Neural progenitor cell (in vitro differentiated cells): ENCODE measurements around the gene ZNF560. TPM values are rescaled to one million over a fixed set of nuclear protein-coding genes. Genes with fewer than 3 reads are reported as not detected.

ENCODE experiments used
- DNase-seq: peaks from one replicate; pipeline ENCODE4 v3.0.0-alpha.2; 2016; ENCODE audit warnings: low spot score
- H2AFZ ChIP-seq: fragments of 200-600 bp; sonication (generic); replicated peaks from 2 replicates; pipeline ENCODE4 v1.6.1; 2016; ENCODE audit warnings: antibody characterized with exemption
- H3F3A ChIP-seq: fragments of 200-600 bp; sonication (generic); 2 replicates; pipeline ENCODE4 v1.6.1; 2016; ENCODE audit warnings: antibody characterized with exemption, low read depth
- H3K27ac ChIP-seq: fragments of 200-600 bp; sonication (generic); 2 replicates; pipeline ENCODE4 v1.5.1; 2016; ENCODE audit warnings: mild to moderate bottlenecking
- H3K27me3 ChIP-seq: fragments of 200-600 bp; sonication (generic); 2 replicates; pipeline ENCODE4 v1.6.1; 2016; ENCODE audit warnings: mild to moderate bottlenecking, moderate library complexity
- H3K36me3 ChIP-seq: fragments of 200-600 bp; sonication (generic); 2 replicates; pipeline ENCODE4 v1.5.1; 2016
- H3K4me1 ChIP-seq: fragments of 200-600 bp; sonication (generic); 2 replicates; pipeline ENCODE4 v1.6.1; 2016; ENCODE audit warnings: mixed run types
- H3K4me2 ChIP-seq: fragments of 200-600 bp; sonication (generic); 2 replicates; pipeline ENCODE4 v1.6.1; 2016
- H3K4me3 ChIP-seq: fragments of 200-600 bp; sonication (generic); 2 replicates; pipeline ENCODE4 v1.5.1; 2016
- H3K79me2 ChIP-seq: fragments of 200-600 bp; sonication (generic); 2 replicates; pipeline ENCODE4 v1.6.1; 2016; ENCODE audit warnings: low read depth
- H3K9ac ChIP-seq: fragments of 200-600 bp; sonication (generic); 2 replicates; pipeline ENCODE4 v1.6.1; 2016
- H3K9me3 ChIP-seq: fragments of 200-600 bp; sonication (generic); 2 replicates; pipeline ENCODE4 v1.5.1; 2016; ENCODE audit warnings: low read depth
- H4K20me1 ChIP-seq: fragments of 200-600 bp; sonication (generic); 2 replicates; pipeline ENCODE4 v1.6.1; 2016; ENCODE audit warnings: low read depth
- H3K27ac Mint-ChIP-seq: 3 replicates; pipeline ENCODE4 v1.8.0; 2021; ENCODE audit warnings: mixed read lengths
- H3K27me3 Mint-ChIP-seq: 2 replicates; pipeline ENCODE4 v1.8.0; 2022; ENCODE audit warnings: low read depth, mild to moderate bottlenecking, inconsistent platforms, moderate library complexity, mixed read lengths; ENCODE audit not compliant: insufficient read depth
- H3K36me3 Mint-ChIP-seq: 3 replicates; pipeline ENCODE4 v1.8.0; 2021; ENCODE audit warnings: mixed read lengths
- H3K4me1 Mint-ChIP-seq: 3 replicates; pipeline ENCODE4 v1.8.0; 2021; ENCODE audit warnings: mixed read lengths
- H3K4me3 Mint-ChIP-seq: 3 replicates; pipeline ENCODE4 v1.8.0; 2021; ENCODE audit warnings: mild to moderate bottlenecking, moderate library complexity, mixed read lengths
- H3K9me3 Mint-ChIP-seq: 3 replicates; pipeline ENCODE4 v1.8.0; 2020; ENCODE audit warnings: mixed read lengths
- EZH2 ChIP-seq: fragments of 200-600 bp; sonication (generic); IDR thresholded peaks from 2 replicates; pipeline ENCODE4 v1.6.1; 2017; ENCODE audit warnings: antibody characterized with exemption, mild to moderate bottlenecking, moderate library complexity
- EZH2phosphoT487 ChIP-seq: fragments of 200-600 bp; sonication (generic); IDR thresholded peaks from 2 replicates; pipeline ENCODE4 v1.6.1; 2017; ENCODE audit warnings: antibody characterized with exemption
- total RNA-seq: library from RNA; depleted of rRNA; stranded (reverse); fragments of >200 nt; gene quantifications from 2 replicates; pipeline ENCODE4 v1.2.3, GENCODE V29; 2015; ENCODE audit warnings: low replicate concordance
- TF ChIP-seq, protein P1 (sequence below): fragments of 200-600 bp; sonication (generic); IDR thresholded peaks from 2 replicates; pipeline ENCODE4 v1.5.1; 2017; ENCODE audit warnings: antibody characterized with exemption, mild to moderate bottlenecking

Gene ZNF560
- total RNA-seq, 1 donor from 2014 or later: not detected

DNA sequence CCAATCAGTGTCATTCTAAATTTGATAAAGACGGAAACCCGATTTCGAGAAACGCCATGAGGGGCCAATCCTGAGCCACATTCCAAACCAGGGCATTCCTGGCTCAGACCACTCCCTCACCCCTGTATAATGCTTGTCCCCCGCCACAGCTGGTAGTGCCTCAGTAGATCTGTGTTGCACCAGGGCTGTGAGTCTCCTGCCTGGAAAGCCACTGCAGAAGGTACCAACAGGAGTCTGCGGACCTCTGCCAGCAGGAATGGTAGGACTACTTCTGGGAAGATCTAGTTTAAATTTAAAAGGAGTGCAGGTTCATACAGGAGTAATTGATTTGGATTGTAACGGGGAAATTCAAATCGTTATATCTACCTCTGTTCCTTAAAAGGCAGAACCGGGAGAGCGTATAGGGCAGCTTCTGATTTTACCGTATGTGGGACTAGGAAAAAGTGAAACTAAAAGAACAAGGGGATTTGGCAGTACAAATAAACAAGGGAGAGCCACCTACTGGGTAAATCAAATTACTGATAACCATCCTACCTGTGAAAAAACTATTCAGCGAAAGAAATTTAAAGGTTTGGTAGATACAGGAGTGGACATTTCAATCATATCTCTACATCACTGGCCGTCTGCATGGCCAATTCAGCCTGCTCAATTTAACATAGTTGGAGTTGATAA lies 42.3 kb downstream of the ZNF560 start:
- no peak overlapping the region for H3K4me2 ChIP-seq
- no peak overlapping the region for H2AFZ ChIP-seq
- peaks cover 7% of the 10 kb centered on the region for H3K36me3 Mint-ChIP-seq
- no peak overlapping the region for H3K27ac ChIP-seq
- no peak overlapping the region for H3K27ac Mint-ChIP-seq
- H3K9me3 Mint-ChIP-seq: peaks cover 71% of the 10 kb centered on the region
- H3K79me2 ChIP-seq: no peaks in the 10 kb centered on the region
- H3K4me1 Mint-ChIP-seq: no peaks in the 10 kb centered on the region
- H3K4me3 Mint-ChIP-seq: no peak overlapping the region
- H3K4me3 ChIP-seq: no peak overlapping the region
- H3K4me1 ChIP-seq: no peaks in the 10 kb centered on the region
- no peak for TF ChIP-seq EZH2phosphoT487
- H3K9me3 ChIP-seq: peaks cover 53% of the 10 kb centered on the region
- H4K20me1 ChIP-seq: no peaks in the 10 kb centered on the region
- H3F3A ChIP-seq: no peaks in the 10 kb centered on the region
- H3K27me3 ChIP-seq: no peaks in the 10 kb centered on the region
- no peaks in the 10 kb centered on the region for H3K36me3 ChIP-seq
- no peaks in the 10 kb centered on the region for H3K27me3 Mint-ChIP-seq
- no peak for DNase-seq
- no peak overlapping the region for H3K9ac ChIP-seq

DNA sequence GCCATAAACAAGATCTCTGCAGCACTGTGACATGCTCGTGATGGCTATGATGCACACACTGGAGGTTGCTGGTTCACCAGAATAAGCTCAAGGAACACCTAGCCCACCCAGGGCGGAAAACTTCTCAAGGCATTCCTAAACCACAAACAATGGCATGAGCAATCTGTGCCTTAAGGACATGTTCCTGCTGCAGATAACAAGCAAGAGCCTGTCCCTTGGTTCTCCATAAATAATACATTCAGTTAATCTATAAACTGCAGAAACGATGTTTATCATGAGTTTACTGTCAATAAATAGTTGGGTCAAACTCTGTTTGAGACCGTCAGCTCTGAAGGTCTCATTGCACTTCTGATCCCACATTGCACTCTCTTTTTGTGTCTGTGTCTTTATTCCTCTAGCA lies 44.5 kb downstream of the ZNF560 start:
- Histone ChIP-seq H3K36me3 (no peaks in the 10 kb centered on the region), H3F3A (peaks cover 2% of the 10 kb centered on the region), H3K9ac (no peak overlapping the region), H3K4me3 (no peak overlapping the region), H3K4me1 (no peaks in the 10 kb centered on the region), H3K79me2 (no peaks in the 10 kb centered on the region), H3K27ac (no peak overlapping the region), H3K4me2 (no peak overlapping the region), H3K9me3 (peaks cover 67% of the 10 kb centered on the region), H4K20me1 (no peaks in the 10 kb centered on the region), H3K27me3 (no peaks in the 10 kb centered on the region), H2AFZ (no peak overlapping the region)
- H3K9me3 Mint-ChIP-seq: peaks cover 72% of the 10 kb centered on the region
- DNase-seq: no peak
- H3K4me1 Mint-ChIP-seq: no peaks in the 10 kb centered on the region
- TF ChIP-seq, protein P1, sequence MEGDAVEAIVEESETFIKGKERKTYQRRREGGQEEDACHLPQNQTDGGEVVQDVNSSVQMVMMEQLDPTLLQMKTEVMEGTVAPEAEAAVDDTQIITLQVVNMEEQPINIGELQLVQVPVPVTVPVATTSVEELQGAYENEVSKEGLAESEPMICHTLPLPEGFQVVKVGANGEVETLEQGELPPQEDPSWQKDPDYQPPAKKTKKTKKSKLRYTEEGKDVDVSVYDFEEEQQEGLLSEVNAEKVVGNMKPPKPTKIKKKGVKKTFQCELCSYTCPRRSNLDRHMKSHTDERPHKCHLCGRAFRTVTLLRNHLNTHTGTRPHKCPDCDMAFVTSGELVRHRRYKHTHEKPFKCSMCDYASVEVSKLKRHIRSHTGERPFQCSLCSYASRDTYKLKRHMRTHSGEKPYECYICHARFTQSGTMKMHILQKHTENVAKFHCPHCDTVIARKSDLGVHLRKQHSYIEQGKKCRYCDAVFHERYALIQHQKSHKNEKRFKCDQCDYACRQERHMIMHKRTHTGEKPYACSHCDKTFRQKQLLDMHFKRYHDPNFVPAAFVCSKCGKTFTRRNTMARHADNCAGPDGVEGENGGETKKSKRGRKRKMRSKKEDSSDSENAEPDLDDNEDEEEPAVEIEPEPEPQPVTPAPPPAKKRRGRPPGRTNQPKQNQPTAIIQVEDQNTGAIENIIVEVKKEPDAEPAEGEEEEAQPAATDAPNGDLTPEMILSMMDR: no peak
- TF ChIP-seq EZH2: no peak
- no peak for TF ChIP-seq EZH2phosphoT487
- H3K27me3 Mint-ChIP-seq: no peaks in the 10 kb centered on the region
- H3K4me3 Mint-ChIP-seq: no peak overlapping the region
- H3K27ac Mint-ChIP-seq: no peak overlapping the region
- H3K36me3 Mint-ChIP-seq: no peaks in the 10 kb centered on the region

DNA sequence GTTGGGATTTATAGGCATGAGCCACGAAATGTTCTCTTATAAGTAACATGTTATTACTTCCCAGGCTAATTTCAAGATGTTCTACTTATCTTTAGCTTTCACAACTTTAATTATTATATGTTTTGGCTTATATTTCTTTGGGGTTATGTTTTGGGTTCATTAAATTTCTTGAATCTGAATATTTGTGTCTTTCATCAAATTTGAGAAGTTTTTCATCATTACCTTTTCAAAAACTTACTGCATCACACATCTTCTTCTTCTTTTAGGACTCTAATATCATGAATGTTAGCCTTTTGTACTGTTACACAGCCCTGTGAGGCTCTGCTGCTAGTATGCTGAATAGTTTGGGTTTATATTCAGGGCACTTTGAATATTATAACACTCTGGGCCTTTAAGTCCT lies 53.4 kb downstream of the ZNF560 start:
- H3K27ac ChIP-seq: no peak overlapping the region
- Mint-ChIP-seq H3K4me3 (no peak overlapping the region), H3K36me3 (peaks cover 26% of the 10 kb centered on the region), H3K27ac (no peak overlapping the region), H3K27me3 (peaks cover 2% of the 10 kb centered on the region), H3K4me1 (no peaks in the 10 kb centered on the region), H3K9me3 (peaks cover 76% of the 10 kb centered on the region)
- H4K20me1 ChIP-seq: no peaks in the 10 kb centered on the region
- H3K9ac ChIP-seq: no peak overlapping the region
- no peaks in the 10 kb centered on the region for H3K79me2 ChIP-seq
- no peak overlapping the region for H3K4me2 ChIP-seq
- no peaks in the 10 kb centered on the region for H3K4me1 ChIP-seq
- no peaks in the 10 kb centered on the region for H3K27me3 ChIP-seq
- peaks cover 8% of the 10 kb centered on the region for H3K36me3 ChIP-seq
- no peaks in the 10 kb centered on the region for H3F3A ChIP-seq
- peaks cover 34% of the 10 kb centered on the region for H3K9me3 ChIP-seq
- no peak for DNase-seq
- H2AFZ ChIP-seq: no peak overlapping the region
- H3K4me3 ChIP-seq: no peak overlapping the region
- TF ChIP-seq, protein P1: no peak
- TF ChIP-seq EZH2phosphoT487: no peak
- TF ChIP-seq EZH2: no peak

DNA sequence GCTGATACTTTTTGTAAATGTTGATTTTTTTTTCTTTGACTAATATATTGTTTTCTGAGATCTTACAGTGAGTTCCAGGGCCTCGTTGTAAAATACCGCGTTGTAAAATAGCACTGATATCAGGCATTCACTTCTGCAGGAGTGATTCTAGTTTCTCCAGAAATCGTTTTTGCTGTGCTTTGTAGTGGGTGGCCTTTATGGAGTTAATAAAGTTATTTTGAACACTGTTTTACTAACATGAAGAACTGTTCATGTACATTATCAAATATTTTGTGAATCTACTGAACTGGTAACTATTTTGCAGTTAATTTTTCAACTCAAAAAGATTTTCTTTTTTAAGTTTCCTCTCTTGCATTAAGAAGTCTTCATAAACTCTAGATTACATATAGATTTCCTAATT lies 62.1 kb downstream of the ZNF560 start:
- Histone ChIP-seq H3K9me3 (peaks cover 3% of the 10 kb centered on the region), H3K4me3 (peak overlapping the region; percentile 70), H3K4me1 (peaks cover 7% of the 10 kb centered on the region), H2AFZ (no peak overlapping the region), H3K36me3 (peaks cover 22% of the 10 kb centered on the region), H4K20me1 (no peaks in the 10 kb centered on the region), H3K4me2 (peak overlapping the region; percentile 92), H3K27me3 (no peaks in the 10 kb centered on the region), H3K9ac (no peak overlapping the region), H3K27ac (no peak overlapping the region), H3K79me2 (peaks cover 38% of the 10 kb centered on the region), H3F3A (no peaks in the 10 kb centered on the region)
- DNase-seq: no peak
- peaks cover 3% of the 10 kb centered on the region for H3K27me3 Mint-ChIP-seq
- peaks cover 35% of the 10 kb centered on the region for H3K36me3 Mint-ChIP-seq
- peaks cover 13% of the 10 kb centered on the region for H3K4me1 Mint-ChIP-seq
- peaks cover 33% of the 10 kb centered on the region for H3K9me3 Mint-ChIP-seq
- TF ChIP-seq EZH2: no peak
- TF ChIP-seq EZH2phosphoT487: no peak
- TF ChIP-seq, protein P1: no peak
- H3K4me3 Mint-ChIP-seq: peak overlapping the region; percentile 95
- H3K27ac Mint-ChIP-seq: peak overlapping the region; percentile 97
